Left ventricle myocardium inferior (tissue), 1 donor: Measurements from ENCODE around the gene MADCAM1. TPM values are rescaled to one million over a fixed set of nuclear protein-coding genes. Genes with fewer than 3 reads are reported as not detected.

Experiments
- DNase-seq: peaks from one replicate; pipeline ENCODE4 v3.0.0-alpha.2; 2020
- H3K27ac ChIP-seq: fragments of 200-600 bp; replicated peaks from 2 replicates; pipeline ENCODE4 v1.8.0; 2021
- H3K27me3 ChIP-seq: fragments of 200-600 bp; 2 replicates; pipeline ENCODE4 v1.8.0; 2021; ENCODE audit warnings: low read depth
- H3K36me3 ChIP-seq: fragments of 200-600 bp; 2 replicates; pipeline ENCODE4 v1.8.0; 2021
- H3K4me1 ChIP-seq: fragments of 200-600 bp; 2 replicates; pipeline ENCODE4 v1.8.0; 2021
- H3K4me3 ChIP-seq: fragments of 200-600 bp; 2 replicates; pipeline ENCODE4 v1.8.0; 2021; ENCODE audit warnings: mild to moderate bottlenecking, moderate library complexity
- H3K9me3 ChIP-seq: fragments of 200-600 bp; replicated peaks from 2 replicates; pipeline ENCODE4 v1.8.0; 2021
- CTCF ChIP-seq: fragments of 200-600 bp; IDR thresholded peaks from 2 replicates; pipeline ENCODE4 v1.8.0; 2021; ENCODE audit warnings: antibody characterized with exemption, mild to moderate bottlenecking, borderline replicate concordance
- intact Hi-C: fragments of 100-400 bp; cut with micrococcal nuclease; formaldehyde crosslinking; loops from one replicate; pipeline ENCODE4 v1.11.0; 2022
- total RNA-seq: library from RNA; stranded (reverse); fragmentation: NEBNext Ultra II Directional; extraction: Animal tissue kit (Norgen Biotek cat#: 25700); gene quantifications from one replicate; pipeline ENCODE4 v1.2.1, GENCODE V29; 2021
- donor health status: DM: no; HTN: yes; CAD: no; lungs with severe emphysema.

Gene MADCAM1
- total RNA-seq, 1 donor from 2014 or later: 0.22 TPM

- no peak for TF ChIP-seq CTCF
- H3K4me1 ChIP-seq: peaks cover 32% of the 10 kb centered on the region
- DNase-seq: peak; percentile 99
- no peaks in the 10 kb centered on the region for H3K9me3 ChIP-seq
- H3K36me3 ChIP-seq: no peaks in the 10 kb centered on the region
- peaks cover 29% of the 10 kb centered on the region for H3K27me3 ChIP-seq
- H3K27ac ChIP-seq: peak overlapping the region; percentile 99
- H3K4me3 ChIP-seq: peak overlapping the region; percentile 97
- intact Hi-C loops: no loop called here
These were observed 7.5 kb upstream of the MADCAM1 start for GRCh38 chr19:488505-489417.

- H3K36me3 ChIP-seq: no peaks in the 10 kb centered on the region
- DNase-seq: no peak
- H3K27ac ChIP-seq: peak overlapping the region; percentile 99
- H3K4me1 ChIP-seq: peaks cover 38% of the 10 kb centered on the region
- no peak for TF ChIP-seq CTCF
- intact Hi-C loops: no loop called here
- H3K9me3 ChIP-seq: no peaks in the 10 kb centered on the region
- H3K27me3 ChIP-seq: peaks cover 20% of the 10 kb centered on the region
- peak overlapping the region; percentile 97 for H3K4me3 ChIP-seq
These were observed 6.7 kb upstream of the MADCAM1 start for GRCh38 chr19:489418-490196.

- no peak overlapping the region for H3K4me3 ChIP-seq
- no peak for DNase-seq
- intact Hi-C loops: no loop called here
- no peaks in the 10 kb centered on the region for H3K9me3 ChIP-seq
- peaks cover 38% of the 10 kb centered on the region for H3K4me1 ChIP-seq
- no peak overlapping the region for H3K27ac ChIP-seq
- no peak for TF ChIP-seq CTCF
- H3K36me3 ChIP-seq: no peaks in the 10 kb centered on the region
- peaks cover 13% of the 10 kb centered on the region for H3K27me3 ChIP-seq
These were observed 5.0 kb upstream of the MADCAM1 start for GRCh38 chr19:491146-491741.

- no peak overlapping the region for H3K27ac ChIP-seq
- intact Hi-C loops: no loop called here
- H3K9me3 ChIP-seq: no peaks in the 10 kb centered on the region
- no peak for DNase-seq
- no peak overlapping the region for H3K4me3 ChIP-seq
- H3K36me3 ChIP-seq: no peaks in the 10 kb centered on the region
- H3K27me3 ChIP-seq: peaks cover 12% of the 10 kb centered on the region
- peaks cover 38% of the 10 kb centered on the region for H3K4me1 ChIP-seq
- TF ChIP-seq CTCF: no peak
These were observed 4.2 kb upstream of the MADCAM1 start for GRCh38 chr19:492091-492531.

GRCh38 chr19:493391-494170, 2.7 kb upstream of the MADCAM1 start:
- H3K9me3 ChIP-seq: no peaks in the 10 kb centered on the region
- intact Hi-C loops: no loop called here
- peaks cover 26% of the 10 kb centered on the region for H3K27me3 ChIP-seq
- H3K36me3 ChIP-seq: no peaks in the 10 kb centered on the region
- no peak for TF ChIP-seq CTCF
- no peak for DNase-seq
- no peak overlapping the region for H3K4me3 ChIP-seq
- H3K4me1 ChIP-seq: peaks cover 39% of the 10 kb centered on the region
- H3K27ac ChIP-seq: no peak overlapping the region
